Epithelial cell of esophagus (primary cell): ENCODE data around the gene ICAM3.

Experiments
- DNase-seq: peaks from one replicate; pipeline ENCODE4 v3.0.0; 2010; ENCODE audit warnings: low read depth
- H3K4me3 ChIP-seq: 2 replicates; pipeline ENCODE4 v1.5.1; 2011; ENCODE audit warnings: mild to moderate bottlenecking, low read length, control low read depth
- CTCF ChIP-seq: IDR thresholded peaks from 2 replicates; pipeline ENCODE4 v1.5.1; 2011; ENCODE audit warnings: low read depth, mild to moderate bottlenecking, low read length, control low read depth, inconsistent platforms; ENCODE audit not compliant: insufficient read depth; ENCODE audit errors: missing control alignments

The ICAM3 gene

GRCh38 chr19:10288662-10289166, 50.7 kb downstream of the ICAM3 start:
- peak; percentile 63 for DNase-seq
- no peak for TF ChIP-seq CTCF
- peak overlapping the region; percentile 53 for H3K4me3 ChIP-seq

- peak within 1 kb of the TSS; percentile 26 for H3K4me3 ChIP-seq
- peak; percentile 21 for DNase-seq
- TF ChIP-seq CTCF = no peak
Measured at GRCh38 chr19:10286803-10287737, 52.4 kb downstream of the ICAM3 start, which contains the start of gene ICAM4. TSS of gene ICAM4 (plus strand) at chr19:10286955. CDS start at chr19:10287013, 58 bp downstream.

DNA sequence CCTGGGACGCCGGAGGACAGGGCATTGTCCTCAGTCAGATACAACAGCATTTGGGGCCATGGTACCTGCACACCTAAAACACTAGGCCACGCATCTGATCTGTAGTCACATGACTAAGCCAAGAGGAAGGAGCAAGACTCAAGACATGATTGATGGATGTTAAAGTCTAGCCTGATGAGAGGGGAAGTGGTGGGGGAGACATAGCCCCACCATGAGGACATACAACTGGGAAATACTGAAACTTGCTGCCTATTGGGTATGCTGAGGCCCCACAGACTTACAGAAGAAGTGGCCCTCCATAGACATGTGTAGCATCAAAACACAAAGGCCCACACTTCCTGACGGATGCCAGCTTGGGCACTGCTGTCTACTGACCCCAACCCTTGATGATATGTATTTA, 54.0 kb downstream of the ICAM3 start:
- H3K4me3 ChIP-seq = no peak overlapping the region
- no peak for TF ChIP-seq CTCF
- no peak for DNase-seq

GRCh38 chr19:10284960-10285278, 54.5 kb downstream of the ICAM3 start:
- DNase-seq = no peak
- no peak for TF ChIP-seq CTCF
- no peak overlapping the region for H3K4me3 ChIP-seq

- no peak overlapping the region for H3K4me3 ChIP-seq
- TF ChIP-seq CTCF = no peak
- no peak for DNase-seq
Measured at GRCh38 chr19:10284065-10284959, 55.1 kb downstream of the ICAM3 start.
